GOT3 (cell line): ENCODE data around the gene KCTD10.

Source experiments
- DNase-seq: peaks from one replicate; lab custom pipeline; 2025; ENCODE audit warnings: mixed read lengths; lab: John Stamatoyannopoulos, UW

KCTD10 gene

GRCh38 chr12:109477185-109477962 lies at the start of gene KCTD10, which contains the start of gene UBE3B:
Gene KCTD10 (minus strand): TSS chr12:109477300. CDS start chr12:109477262, 38 bp downstream.
Gene UBE3B (plus strand): TSS chr12:109477634. CDS start chr12:109483552, 5,918 bp downstream.
- DNase-seq: peak; percentile 21

- no peak for DNase-seq
Observed at GRCh38 chr12:109525279-109525585, 48.1 kb upstream of the KCTD10 start.

GRCh38 chr12:109524466-109525278 lies 47.6 kb upstream of the KCTD10 start:
- no peak for DNase-seq

GRCh38 chr12:109523504-109523903 lies 46.4 kb upstream of the KCTD10 start:
- DNase-seq: no peak

- DNase-seq: no peak
Observed at GRCh38 chr12:109523071-109523470, 46.0 kb upstream of the KCTD10 start.

GRCh38 chr12:109521831-109522230 lies 44.7 kb upstream of the KCTD10 start:
- DNase-seq: no peak

GRCh38 chr12:109519787-109520186 lies 42.7 kb upstream of the KCTD10 start:
- DNase-seq: no peak

GRCh38 chr12:109518820-109519665 lies 41.9 kb upstream of the KCTD10 start:
- no peak for DNase-seq

- no peak for DNase-seq
Observed at GRCh38 chr12:109517619-109518018, 40.5 kb upstream of the KCTD10 start.

- no peak for DNase-seq
Observed at GRCh38 chr12:109513977-109514376, 36.9 kb upstream of the KCTD10 start.

GRCh38 chr12:109513051-109513450 lies 36.0 kb upstream of the KCTD10 start:
- DNase-seq: no peak

- no peak for DNase-seq
Observed at GRCh38 chr12:109512608-109513007, 35.5 kb upstream of the KCTD10 start.

- no peak for DNase-seq
Observed at GRCh38 chr12:109510196-109510595, 33.1 kb upstream of the KCTD10 start.

GRCh38 chr12:109504068-109504467 lies 27.0 kb upstream of the KCTD10 start:
- DNase-seq: no peak

- DNase-seq: no peak
Observed at GRCh38 chr12:109503611-109504010, 26.5 kb upstream of the KCTD10 start.

GRCh38 chr12:109502332-109502731 lies 25.2 kb upstream of the KCTD10 start:
- no peak for DNase-seq

- no peak for DNase-seq
Observed at GRCh38 chr12:109501299-109501698, 24.2 kb upstream of the KCTD10 start.

GRCh38 chr12:109500406-109501185 lies 23.5 kb upstream of the KCTD10 start:
- no peak for DNase-seq

GRCh38 chr12:109497675-109498074 lies 20.6 kb upstream of the KCTD10 start:
- no peak for DNase-seq

- DNase-seq: no peak
Observed at GRCh38 chr12:109496306-109496705, 19.2 kb upstream of the KCTD10 start.

GRCh38 chr12:109495012-109495411 lies 17.9 kb upstream of the KCTD10 start:
- DNase-seq: no peak
